Measurements from ENCODE around the gene MAB21L3. TPM values are rescaled to one million over a fixed set of nuclear protein-coding genes. Genes with fewer than 3 reads are reported as not detected.
A peak's percentile ranks its signal among the peaks of the same experiment; 100 is the strongest.

MAB21L3 gene
- total and polyA plus RNA-seq, 2 donors = 0.14 to 0.23 TPM

DNA sequence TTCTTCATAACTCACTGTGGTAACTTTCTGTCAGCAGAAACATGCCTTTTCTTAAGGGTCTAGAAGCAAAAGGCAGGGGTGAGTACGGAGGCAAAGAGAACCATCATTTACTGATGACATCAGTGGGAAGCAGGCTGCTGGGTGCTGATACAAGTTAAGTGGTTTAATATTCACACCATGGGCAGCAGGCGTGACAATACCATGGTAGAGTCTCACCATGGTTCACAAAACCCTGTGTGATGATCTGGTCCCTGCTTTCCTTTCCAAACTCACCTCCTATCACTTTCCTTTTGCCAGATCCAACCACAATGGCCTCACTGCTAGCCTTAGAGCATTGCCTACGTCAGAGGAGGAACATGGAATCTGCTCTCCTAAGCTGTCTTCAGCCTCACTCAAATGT lies 8.7 kb downstream of the MAB21L3 start:
- no peaks in the 10 kb centered on the region for H3K4me1 ChIP-seq (ENCODE audit: control insufficient read depth in 2 of 2, insufficient read depth in 2 of 2, low read length in 2 of 2)
- H3K27ac ChIP-seq (ENCODE audit: low read depth in 1 of 2, low read length in 1 of 2) = no peak overlapping the region
- peaks cover 0 to 3% of the 10 kb centered on the region in 2 donors for H3K27me3 ChIP-seq (ENCODE audit: control insufficient read depth in 2 of 2, insufficient read depth in 1 of 2, low read length in 1 of 2)
- H3K36me3 ChIP-seq (ENCODE audit: control insufficient read depth in 2 of 2, insufficient read depth in 2 of 2, low read length in 1 of 2) = no peaks in the 10 kb centered on the region
- no peak for DNase-seq (ENCODE audit: low read depth in 6 of 9, low spot score in 9 of 9)
- H3K9me3 ChIP-seq (ENCODE audit: control insufficient read depth in 2 of 2, insufficient read depth in 1 of 2, low read length in 1 of 2) = no peaks in the 10 kb centered on the region
- H3K4me3 ChIP-seq (ENCODE audit: low read length in 2 of 2) = no peak overlapping the region
- 93% methylated on average over 3 of the region's 3 CpGs for WGBS

DNA sequence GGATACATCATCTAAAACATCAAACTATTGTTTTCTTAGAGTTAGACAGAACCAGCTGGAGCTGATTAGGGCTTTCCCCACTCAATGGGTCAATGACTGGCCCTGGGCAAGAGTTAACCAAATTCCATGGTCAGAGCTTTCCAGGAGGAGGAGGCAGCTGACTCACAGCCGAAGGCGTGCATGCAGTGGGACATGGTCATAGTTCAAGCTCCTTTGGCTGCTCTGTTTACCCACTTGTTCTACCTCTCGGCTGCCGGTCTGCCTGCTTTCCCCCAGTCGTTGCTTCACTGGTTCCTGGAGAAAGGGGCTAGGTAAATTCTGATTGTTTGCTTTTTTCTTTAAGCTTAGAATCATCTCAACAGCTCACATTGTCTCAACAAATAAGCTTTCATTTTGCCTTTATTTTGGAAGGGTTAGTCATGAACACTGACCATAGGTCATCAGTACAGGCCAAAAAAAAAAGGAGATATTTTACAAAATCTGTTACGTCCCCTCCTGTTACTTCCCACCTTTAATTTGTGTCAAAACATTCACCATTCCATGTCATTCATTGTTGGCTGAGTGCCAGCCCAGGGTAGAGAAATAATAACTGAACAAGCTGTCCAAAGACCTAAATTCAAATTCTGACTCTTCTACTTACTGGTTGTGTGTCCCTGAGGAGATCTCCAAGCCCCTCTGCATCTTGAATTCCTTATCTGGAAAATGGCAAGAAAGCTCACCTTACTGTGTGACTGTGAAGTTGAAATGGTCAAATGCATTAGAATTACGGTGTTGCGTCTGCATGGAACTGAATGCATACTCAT lies 12.0 kb downstream of the MAB21L3 start:
- H3K36me3 ChIP-seq (ENCODE audit: control insufficient read depth in 2 of 2, insufficient read depth in 2 of 2, low read length in 1 of 2) = no peaks in the 10 kb centered on the region
- peaks cover 0 to 16% of the 10 kb centered on the region in 2 donors for H3K27me3 ChIP-seq (ENCODE audit: control insufficient read depth in 2 of 2, insufficient read depth in 1 of 2, low read length in 1 of 2)
- WGBS = 95% methylated on average over 8 of the region's 8 CpGs
- no peak for DNase-seq (ENCODE audit: low read depth in 6 of 9, low spot score in 9 of 9)
- H3K4me1 ChIP-seq (ENCODE audit: control insufficient read depth in 2 of 2, insufficient read depth in 2 of 2, low read length in 2 of 2) = peaks cover 7 to 9% of the 10 kb centered on the region in 2 donors
- H3K9me3 ChIP-seq (ENCODE audit: control insufficient read depth in 2 of 2, insufficient read depth in 1 of 2, low read length in 1 of 2) = no peaks in the 10 kb centered on the region
- no peak overlapping the region for H3K4me3 ChIP-seq (ENCODE audit: low read length in 2 of 2)
- H3K27ac ChIP-seq (ENCODE audit: low read depth in 1 of 2, low read length in 1 of 2) = no peak overlapping the region

DNA sequence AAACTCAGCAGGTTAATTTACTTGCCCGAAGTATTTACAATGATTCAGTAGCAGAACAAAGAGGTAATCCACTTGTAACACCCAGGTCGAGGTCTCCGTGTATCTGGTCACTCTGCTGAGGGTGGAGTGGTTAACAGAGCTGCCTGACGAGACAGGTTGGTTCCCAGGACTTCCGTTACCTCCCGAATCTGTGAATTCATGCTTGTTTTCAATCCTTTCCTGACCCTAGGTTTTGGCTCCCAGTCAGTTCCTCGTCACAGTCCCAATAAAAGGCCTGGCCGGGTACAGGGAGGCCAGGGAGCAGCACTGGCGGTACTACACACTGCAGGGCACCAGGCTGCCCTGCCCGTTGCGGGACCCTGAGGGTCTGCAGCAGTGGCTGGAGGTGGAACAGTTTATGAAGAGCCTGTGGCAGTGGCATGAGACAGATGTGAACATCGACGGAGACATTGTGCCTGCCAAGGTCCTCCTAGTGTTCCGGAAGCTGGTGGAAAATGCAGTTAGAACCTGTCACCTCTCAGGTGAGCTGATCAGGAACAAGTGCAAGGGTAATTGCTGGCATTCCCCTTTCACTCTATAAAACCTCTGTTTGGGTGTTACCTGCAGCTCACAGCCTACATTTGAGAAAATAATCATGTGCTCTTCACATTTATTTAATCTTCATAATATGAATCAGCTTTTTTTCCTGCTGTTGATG lies 12.8 kb downstream of the MAB21L3 start:
- Histone ChIP-seq H3K27me3 (ENCODE audit: control insufficient read depth in 2 of 2, insufficient read depth in 1 of 2, low read length in 1 of 2) (peaks cover 0 to 16% of the 10 kb centered on the region in 2 donors), H3K36me3 (ENCODE audit: control insufficient read depth in 2 of 2, insufficient read depth in 2 of 2, low read length in 1 of 2) (no peaks in the 10 kb centered on the region), H3K4me1 (ENCODE audit: control insufficient read depth in 2 of 2, insufficient read depth in 2 of 2, low read length in 2 of 2) (peaks cover 7 to 17% of the 10 kb centered on the region in 2 donors), H3K4me3 (ENCODE audit: low read length in 2 of 2) (no peak overlapping the region), H3K9me3 (ENCODE audit: control insufficient read depth in 2 of 2, insufficient read depth in 1 of 2, low read length in 1 of 2) (no peaks in the 10 kb centered on the region), H3K27ac (ENCODE audit: low read depth in 1 of 2, low read length in 1 of 2) (no peak overlapping the region)
- DNase-seq (ENCODE audit: low read depth in 6 of 9, low spot score in 9 of 9) = no peak
- 94% methylated on average over 14 of the region's 14 CpGs for WGBS

DNA sequence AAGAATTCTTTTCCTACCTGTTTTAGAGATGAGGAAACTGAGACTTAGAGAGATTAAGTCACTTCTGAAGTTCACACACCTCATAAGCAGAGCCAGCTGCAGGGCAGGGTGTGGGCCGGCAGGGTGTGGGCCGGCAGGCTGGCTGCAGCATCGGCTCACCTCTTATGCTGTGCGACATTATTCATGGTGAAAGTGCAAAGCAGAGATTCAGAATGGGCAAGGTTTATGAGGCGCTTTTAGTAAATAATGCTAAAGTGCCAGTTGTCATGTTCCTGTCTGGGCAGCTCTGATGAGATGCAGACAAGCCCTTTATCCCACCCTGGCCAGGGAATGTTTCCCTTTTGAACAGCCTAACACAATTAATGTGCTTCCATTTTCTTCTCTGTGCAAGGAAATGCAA lies 14.6 kb downstream of the MAB21L3 start:
- no peak overlapping the region for H3K4me3 ChIP-seq (ENCODE audit: low read length in 2 of 2)
- peaks cover 0 to 16% of the 10 kb centered on the region in 2 donors for H3K27me3 ChIP-seq (ENCODE audit: control insufficient read depth in 2 of 2, insufficient read depth in 1 of 2, low read length in 1 of 2)
- 93% methylated on average over 5 of the region's 5 CpGs for WGBS
- DNase-seq (ENCODE audit: low read depth in 6 of 9, low spot score in 9 of 9) = no peak
- H3K9me3 ChIP-seq (ENCODE audit: control insufficient read depth in 2 of 2, insufficient read depth in 1 of 2, low read length in 1 of 2) = no peaks in the 10 kb centered on the region
- peaks cover 7 to 20% of the 10 kb centered on the region in 2 donors for H3K4me1 ChIP-seq (ENCODE audit: control insufficient read depth in 2 of 2, insufficient read depth in 2 of 2, low read length in 2 of 2)
- H3K27ac ChIP-seq (ENCODE audit: low read depth in 1 of 2, low read length in 1 of 2) = no peak overlapping the region
- H3K36me3 ChIP-seq (ENCODE audit: control insufficient read depth in 2 of 2, insufficient read depth in 2 of 2, low read length in 1 of 2) = no peaks in the 10 kb centered on the region

DNA sequence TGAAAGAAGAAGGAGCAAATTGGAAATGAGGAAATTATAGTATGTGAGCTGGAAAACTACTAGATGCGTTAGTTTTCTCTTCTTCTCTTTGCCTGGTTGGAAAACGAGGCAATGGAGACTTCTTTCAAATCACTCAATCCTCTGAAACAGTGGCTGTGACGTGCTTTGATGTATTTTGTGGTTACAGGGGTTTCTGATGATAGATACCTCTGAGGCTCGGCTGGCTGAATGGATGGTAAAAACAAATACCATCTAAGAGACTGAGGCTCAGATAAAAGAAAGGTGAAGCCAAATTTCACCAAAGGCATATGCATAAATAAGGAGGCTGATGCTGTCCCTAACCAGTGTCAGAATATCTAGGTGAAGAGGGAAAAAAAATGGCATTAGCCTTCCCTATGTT lies 15.1 kb downstream of the MAB21L3 start:
- Histone ChIP-seq H3K4me1 (ENCODE audit: control insufficient read depth in 2 of 2, insufficient read depth in 2 of 2, low read length in 2 of 2) (peaks cover 7 to 20% of the 10 kb centered on the region in 2 donors), H3K4me3 (ENCODE audit: low read length in 2 of 2) (no peak overlapping the region), H3K9me3 (ENCODE audit: control insufficient read depth in 2 of 2, insufficient read depth in 1 of 2, low read length in 1 of 2) (no peaks in the 10 kb centered on the region), H3K27me3 (ENCODE audit: control insufficient read depth in 2 of 2, insufficient read depth in 1 of 2, low read length in 1 of 2) (peaks cover 0 to 16% of the 10 kb centered on the region in 2 donors), H3K36me3 (ENCODE audit: control insufficient read depth in 2 of 2, insufficient read depth in 2 of 2, low read length in 1 of 2) (no peaks in the 10 kb centered on the region), H3K27ac (ENCODE audit: low read depth in 1 of 2, low read length in 1 of 2) (no peak overlapping the region)
- DNase-seq (ENCODE audit: low read depth in 6 of 9, low spot score in 9 of 9) = peak in 1 of 9 donors; percentile 46
- 28% methylated on average over 4 of the region's 4 CpGs for WGBS

DNA sequence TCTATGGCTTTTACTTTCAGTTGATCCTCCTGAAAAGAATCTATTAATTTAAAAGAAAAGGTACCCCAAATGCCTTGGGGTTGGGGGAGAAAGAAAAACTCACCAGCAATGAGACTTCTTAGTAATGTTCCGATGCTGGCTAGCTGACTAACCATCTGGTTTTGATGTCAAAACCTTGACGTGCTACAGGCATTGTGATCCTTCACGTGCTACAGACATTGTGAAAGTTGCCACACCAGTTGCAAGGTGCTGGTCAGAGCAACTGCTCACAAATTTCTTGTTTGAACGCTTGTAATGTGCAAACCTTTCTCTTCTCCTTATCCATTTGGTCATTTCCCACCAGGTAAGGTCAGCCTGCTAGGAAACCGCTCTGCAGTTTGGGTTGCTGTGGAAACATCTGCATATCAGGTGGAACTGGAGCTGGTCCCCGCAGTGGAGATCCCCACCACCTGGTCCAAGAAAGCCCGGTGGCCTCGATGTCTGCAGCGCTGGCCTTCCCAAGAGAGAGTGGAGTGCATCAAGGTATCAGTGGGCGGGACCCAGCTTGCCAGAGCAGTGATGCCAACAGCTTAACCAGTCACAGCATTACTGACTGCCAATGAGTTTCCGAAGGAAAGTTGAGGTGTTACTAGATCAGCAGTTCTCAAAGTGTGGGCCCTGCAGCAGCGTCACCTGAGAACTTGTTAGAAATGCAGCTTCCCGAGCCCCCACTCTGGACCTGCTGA lies 16.1 kb downstream of the MAB21L3 start:
- no peak for DNase-seq (ENCODE audit: low read depth in 6 of 9, low spot score in 9 of 9)
- no peak overlapping the region for H3K27ac ChIP-seq (ENCODE audit: low read depth in 1 of 2, low read length in 1 of 2)
- peaks cover 0 to 16% of the 10 kb centered on the region in 2 donors for H3K27me3 ChIP-seq (ENCODE audit: control insufficient read depth in 2 of 2, insufficient read depth in 1 of 2, low read length in 1 of 2)
- H3K36me3 ChIP-seq (ENCODE audit: control insufficient read depth in 2 of 2, insufficient read depth in 2 of 2, low read length in 1 of 2) = no peaks in the 10 kb centered on the region
- peaks cover 7 to 20% of the 10 kb centered on the region in 2 donors for H3K4me1 ChIP-seq (ENCODE audit: control insufficient read depth in 2 of 2, insufficient read depth in 2 of 2, low read length in 2 of 2)
- 96% methylated on average over 13 of the region's 13 CpGs for WGBS
- H3K9me3 ChIP-seq (ENCODE audit: control insufficient read depth in 2 of 2, insufficient read depth in 1 of 2, low read length in 1 of 2) = no peaks in the 10 kb centered on the region
- no peak overlapping the region for H3K4me3 ChIP-seq (ENCODE audit: low read length in 2 of 2)

DNA sequence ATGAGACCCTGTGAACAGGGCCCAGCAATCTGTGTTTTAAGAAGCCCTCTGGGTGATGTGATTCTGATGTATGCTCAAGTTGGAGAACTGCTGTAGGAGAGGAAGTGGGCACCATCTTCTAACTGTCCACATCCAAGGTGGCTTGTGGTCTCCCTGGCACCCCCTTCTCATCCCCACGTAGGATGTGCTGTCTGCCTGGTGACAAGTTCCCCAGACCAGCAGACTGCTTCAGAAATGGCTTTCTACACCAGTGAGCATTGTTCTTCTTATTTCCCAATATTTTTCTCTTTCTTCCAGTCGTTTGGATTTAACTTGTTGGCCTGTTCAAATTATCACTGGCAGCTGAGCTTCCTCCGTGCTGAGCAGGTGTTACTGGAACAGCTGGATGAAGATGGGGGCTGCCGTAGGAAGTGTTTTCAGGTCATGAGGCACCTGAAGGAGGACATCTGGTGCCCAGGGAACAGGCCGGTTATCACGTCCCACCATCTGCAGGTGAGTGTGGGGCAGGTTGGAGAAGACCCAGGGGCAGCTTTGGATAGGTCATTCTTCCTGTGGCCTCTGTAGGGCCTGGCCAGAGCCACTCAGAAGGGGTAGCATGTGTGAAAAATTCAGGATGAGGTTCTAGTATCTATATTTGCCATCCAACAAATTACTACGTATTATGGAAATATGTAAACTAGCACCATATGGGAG lies 16.8 kb downstream of the MAB21L3 start:
- 72% methylated on average over 7 of the region's 7 CpGs for WGBS
- peaks cover 7 to 20% of the 10 kb centered on the region in 2 donors for H3K4me1 ChIP-seq (ENCODE audit: control insufficient read depth in 2 of 2, insufficient read depth in 2 of 2, low read length in 2 of 2)
- H3K27ac ChIP-seq (ENCODE audit: low read depth in 1 of 2, low read length in 1 of 2) = no peak overlapping the region
- no peaks in the 10 kb centered on the region for H3K36me3 ChIP-seq (ENCODE audit: control insufficient read depth in 2 of 2, insufficient read depth in 2 of 2, low read length in 1 of 2)
- peaks cover 0 to 16% of the 10 kb centered on the region in 2 donors for H3K27me3 ChIP-seq (ENCODE audit: control insufficient read depth in 2 of 2, insufficient read depth in 1 of 2, low read length in 1 of 2)
- no peak overlapping the region for H3K4me3 ChIP-seq (ENCODE audit: low read length in 2 of 2)
- DNase-seq (ENCODE audit: low read depth in 6 of 9, low spot score in 9 of 9) = no peak
- H3K9me3 ChIP-seq (ENCODE audit: control insufficient read depth in 2 of 2, insufficient read depth in 1 of 2, low read length in 1 of 2) = no peaks in the 10 kb centered on the region

DNA sequence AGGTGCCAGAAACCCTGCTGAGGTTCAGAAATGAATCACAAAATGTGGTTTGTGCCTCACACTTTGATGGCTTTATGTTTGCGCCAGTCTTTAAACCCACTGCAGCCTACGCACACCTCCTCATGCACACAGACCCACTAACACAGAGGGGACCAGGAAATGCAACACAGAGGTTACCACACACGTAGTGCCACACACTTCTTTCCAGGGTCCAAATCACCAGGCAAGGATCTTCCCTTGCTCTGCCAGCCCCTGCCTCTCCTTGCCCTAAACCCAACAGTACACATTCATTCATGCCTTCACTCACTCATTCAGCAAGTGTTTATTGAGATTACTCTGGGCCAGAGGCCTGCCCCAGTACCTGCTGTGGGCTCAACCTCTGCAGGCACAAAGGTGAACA lies 17.5 kb downstream of the MAB21L3 start:
- Histone ChIP-seq H3K4me1 (ENCODE audit: control insufficient read depth in 2 of 2, insufficient read depth in 2 of 2, low read length in 2 of 2) (peaks cover 7 to 20% of the 10 kb centered on the region in 2 donors), H3K9me3 (ENCODE audit: control insufficient read depth in 2 of 2, insufficient read depth in 1 of 2, low read length in 1 of 2) (no peaks in the 10 kb centered on the region), H3K36me3 (ENCODE audit: control insufficient read depth in 2 of 2, insufficient read depth in 2 of 2, low read length in 1 of 2) (no peaks in the 10 kb centered on the region), H3K4me3 (ENCODE audit: low read length in 2 of 2) (no peak overlapping the region), H3K27ac (ENCODE audit: low read depth in 1 of 2, low read length in 1 of 2) (no peak overlapping the region), H3K27me3 (ENCODE audit: control insufficient read depth in 2 of 2, insufficient read depth in 1 of 2, low read length in 1 of 2) (peaks cover 0 to 19% of the 10 kb centered on the region in 2 donors)
- 58% methylated on average over 3 of the region's 3 CpGs for WGBS
- DNase-seq (ENCODE audit: low read depth in 6 of 9, low spot score in 9 of 9) = peak in 3 of 9 donors; percentile 7 to 67 (median 31)
